ENCODE measurements around the gene WIPF2.
A peak's percentile ranks its signal among the peaks of the same experiment; 100 is the strongest.

The WIPF2 gene

GRCh38 chr17:40251576-40251975 is 32.5 kb downstream of the WIPF2 start (continued):
- TF ChIP-seq TSHZ1 (tag by site-specific recombination; IDR thresholded peaks at IDR 0.05; ENCODE audit: borderline replicate concordance) (peak; percentile 85), KLF16 (tag by site-specific recombination; IDR thresholded peaks at IDR 0.05) (no peak), HOXA7 (CRISPR knock-in tag; IDR thresholded peaks at IDR 0.05; ENCODE audit: borderline replicate concordance) (no peak), ZNF704 (tag by site-specific recombination; IDR thresholded peaks at IDR 0.05) (no peak), PRDM10 (tag by site-specific recombination; IDR thresholded peaks at IDR 0.05) (peak; percentile 44; the same call in 1 of the 2 replicates), KLF7 (tag by site-specific recombination; IDR thresholded peaks at IDR 0.05; ENCODE audit: borderline replicate concordance) (no peak), ZNF629 (tag by site-specific recombination; IDR thresholded peaks at IDR 0.05) (peak; percentile 91), KLF8 (tag by site-specific recombination; IDR thresholded peaks at IDR 0.05) (peak; percentile 73), ZBTB48 (tag by site-specific recombination; IDR thresholded peaks at IDR 0.05) (no peak), ZNF10 (tag by site-specific recombination; IDR thresholded peaks at IDR 0.05) (no peak), ZNF580 (tag by site-specific recombination; IDR thresholded peaks at IDR 0.05) (peak; percentile 70), INSM2 (tag by site-specific recombination; IDR thresholded peaks at IDR 0.05) (peak; percentile 79; the same call in 1 of the 2 replicates), ZNF114 (tag by site-specific recombination; IDR thresholded peaks at IDR 0.05) (no peak), BCL11B (tag by site-specific recombination; IDR thresholded peaks at IDR 0.05; ENCODE audit: low read depth) (no peak), SETDB1 (IDR thresholded peaks at IDR 0.05; ENCODE audit: insufficient read length, low read length) (no peak), ZNF175 (tag by site-specific recombination; IDR thresholded peaks at IDR 0.05) (no peak), ZNF148 (tag by site-specific recombination; IDR thresholded peaks at IDR 0.05; ENCODE audit: borderline replicate concordance) (no peak), ZNF184 (tag by site-specific recombination; IDR thresholded peaks at IDR 0.05) (peak; percentile 62; the same call in 1 of the 2 replicates), ZNF626 (tag by site-specific recombination; IDR thresholded peaks at IDR 0.05) (no peak), ZNF701 (tag by site-specific recombination; IDR thresholded peaks at IDR 0.05) (no peak), ZNF664 (tag by site-specific recombination; IDR thresholded peaks at IDR 0.05) (peak; percentile 41), MZF1 (tag by site-specific recombination; IDR thresholded peaks at IDR 0.05; ENCODE audit: borderline replicate concordance) (0 out of 2 replicates have a peak, but pooled peaks have one; percentile 51), ZNF544 (tag by site-specific recombination; IDR thresholded peaks at IDR 0.05) (no peak), ZNF645 (tag by site-specific recombination; IDR thresholded peaks at IDR 0.05) (no peak), ZSCAN16 (tag by site-specific recombination; IDR thresholded peaks at IDR 0.05) (no peak), ZNF19 (tag by site-specific recombination; IDR thresholded peaks at IDR 0.05; ENCODE audit: low read depth) (no peak), ZNF140 (tag by site-specific recombination; IDR thresholded peaks at IDR 0.05) (no peak), ZNF239 (tag by site-specific recombination; IDR thresholded peaks at IDR 0.05) (no peak)
